Loucy (cell line): ENCODE results near the gene FARSA.

ENCODE experiments used
- H2AFZ ChIP-seq: fragments of 200-600 bp; sonication (generic); 2 replicates; pipeline ENCODE4 v1.6.0; 2016; ENCODE audit warnings: antibody characterized with exemption, mild to moderate bottlenecking, low read length, moderate library complexity
- H3F3A ChIP-seq: fragments of 200-600 bp; 2 replicates; pipeline ENCODE4 v1.6.0; 2016; ENCODE audit warnings: antibody characterized with exemption, low read depth, mild to moderate bottlenecking
- H3K27me3 ChIP-seq: fragments of 200-600 bp; sonication (generic); 2 replicates; pipeline ENCODE4 v1.6.1; 2014; ENCODE audit warnings: low read length, mild to moderate bottlenecking; ENCODE audit not compliant: insufficient read depth, poor library complexity, severe bottlenecking
- H3K36me3 ChIP-seq: fragments of 200-600 bp; sonication (generic); 2 replicates; pipeline ENCODE4 v1.6.1; 2016; ENCODE audit warnings: low read length; ENCODE audit not compliant: insufficient read depth
- H3K4me1 ChIP-seq: fragments of 200-600 bp; sonication (generic); 2 replicates; pipeline ENCODE4 v1.5.1; 2014; ENCODE audit warnings: low read length, mild to moderate bottlenecking; ENCODE audit not compliant: insufficient read depth, poor library complexity, severe bottlenecking
- H3K4me2 ChIP-seq: fragments of 200-600 bp; sonication (generic); 2 replicates; pipeline ENCODE4 v1.6.0; 2014; ENCODE audit warnings: antibody characterized with exemption, low read length, low read depth, mild to moderate bottlenecking; ENCODE audit not compliant: poor library complexity, severe bottlenecking
- H3K4me3 ChIP-seq: fragments of 200-600 bp; sonication (generic); 2 replicates; pipeline ENCODE4 v1.5.1; 2014; ENCODE audit warnings: low read length, mild to moderate bottlenecking, mixed read lengths; ENCODE audit not compliant: poor library complexity, severe bottlenecking
- H3K79me2 ChIP-seq: fragments of 200-600 bp; sonication (generic); 2 replicates; pipeline ENCODE4 v1.6.1; 2014; ENCODE audit warnings: low read length; ENCODE audit not compliant: insufficient read depth
- H3K9ac ChIP-seq: fragments of 200-600 bp; sonication (generic); 2 replicates; pipeline ENCODE4 v1.6.0; 2014; ENCODE audit warnings: mild to moderate bottlenecking, low read depth, low read length, moderate library complexity; ENCODE audit not compliant: poor library complexity, severe bottlenecking
- H3K9me2 ChIP-seq: fragments of 200-600 bp; sonication (generic); replicated peaks from 2 replicates; pipeline ENCODE4 v1.6.1; 2016; ENCODE audit warnings: low read depth, low read length, mixed read lengths
- H3K9me3 ChIP-seq: fragments of 200-600 bp; sonication (generic); 2 replicates; pipeline ENCODE4 v1.6.1; 2014; ENCODE audit warnings: mild to moderate bottlenecking, antibody characterized with exemption, low read length, low read depth; ENCODE audit not compliant: insufficient read depth
- H4K20me1 ChIP-seq: fragments of 200-600 bp; sonication (generic); 2 replicates; pipeline ENCODE4 v1.6.0; 2014; ENCODE audit warnings: antibody characterized with exemption, low read length, mild to moderate bottlenecking; ENCODE audit not compliant: insufficient read depth, poor library complexity, severe bottlenecking
- EZH2phosphoT487 ChIP-seq: fragments of 200-600 bp; IDR thresholded peaks from 2 replicates; pipeline ENCODE4 v1.6.1; 2018; ENCODE audit warnings: antibody characterized with exemption, mild to moderate bottlenecking, moderate library complexity, borderline replicate concordance
- TF ChIP-seq, protein P1 (sequence below): fragments of 200-600 bp; sonication (generic); conservative IDR thresholded peaks from 2 replicates; pipeline ENCODE4 v1.5.1; 2014; ENCODE audit warnings: mild to moderate bottlenecking, antibody characterized with exemption, low read length

Gene FARSA

DNA sequence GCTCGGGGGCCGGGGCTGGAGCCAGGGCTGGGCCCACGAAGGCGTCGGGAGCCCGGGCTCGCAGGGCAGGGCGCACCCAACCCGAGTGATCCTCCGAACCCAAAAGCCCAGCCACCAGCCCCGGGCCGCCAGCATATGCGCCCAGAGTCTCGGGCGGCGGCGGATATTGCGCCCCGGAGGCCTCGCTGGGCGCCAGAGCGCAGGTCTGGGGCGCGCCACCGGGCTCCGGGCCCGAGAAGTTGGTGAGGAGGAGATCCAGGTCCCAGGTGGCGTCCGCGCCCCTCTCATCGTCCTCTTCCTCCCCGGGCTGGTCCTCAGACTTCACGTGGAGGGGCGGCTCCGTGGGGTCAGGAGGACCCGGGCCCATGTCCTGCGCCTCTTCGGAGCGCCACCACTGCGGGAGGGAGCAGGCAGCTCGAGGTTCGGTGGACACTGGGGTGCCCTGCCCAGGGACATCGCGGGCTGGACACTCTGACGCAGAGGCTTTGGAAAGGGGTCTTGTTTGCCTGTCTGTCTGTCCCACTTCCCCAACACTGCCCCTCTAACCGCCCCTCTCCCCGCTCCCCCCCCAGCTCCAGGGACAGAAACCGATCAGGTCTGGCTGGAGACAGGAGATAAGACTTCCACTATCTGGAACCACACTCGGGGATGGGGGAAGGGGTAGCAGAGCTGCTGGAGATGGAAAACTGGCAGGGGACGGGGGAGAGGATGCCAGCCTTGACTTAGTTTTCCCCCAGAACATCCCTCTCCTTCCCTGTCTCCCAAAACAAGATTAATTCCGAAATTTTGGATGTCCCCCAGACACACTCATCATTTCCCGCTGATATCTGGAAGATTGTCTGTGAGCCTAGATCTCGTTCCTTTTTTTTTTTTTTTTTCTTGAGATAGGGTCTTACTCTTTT is 47.5 kb downstream of the FARSA start:
- no peak overlapping the region for H3K9ac ChIP-seq
- no peaks in the 10 kb centered on the region for H3K9me2 ChIP-seq
- H3K36me3 ChIP-seq, result no peaks in the 10 kb centered on the region
- no peak overlapping the region; the same call in 1 of the 2 replicates for H2AFZ ChIP-seq
- no peaks in the 10 kb centered on the region for H3K4me1 ChIP-seq
- no peaks in the 10 kb centered on the region for H4K20me1 ChIP-seq
- H3F3A ChIP-seq, result no peaks in the 10 kb centered on the region
- no peaks in the 10 kb centered on the region for H3K79me2 ChIP-seq
- no peak overlapping the region for H3K4me3 ChIP-seq
- H3K27me3 ChIP-seq, result no peaks in the 10 kb centered on the region
- H3K4me2 ChIP-seq, result no peak overlapping the region
- TF ChIP-seq, protein P1, sequence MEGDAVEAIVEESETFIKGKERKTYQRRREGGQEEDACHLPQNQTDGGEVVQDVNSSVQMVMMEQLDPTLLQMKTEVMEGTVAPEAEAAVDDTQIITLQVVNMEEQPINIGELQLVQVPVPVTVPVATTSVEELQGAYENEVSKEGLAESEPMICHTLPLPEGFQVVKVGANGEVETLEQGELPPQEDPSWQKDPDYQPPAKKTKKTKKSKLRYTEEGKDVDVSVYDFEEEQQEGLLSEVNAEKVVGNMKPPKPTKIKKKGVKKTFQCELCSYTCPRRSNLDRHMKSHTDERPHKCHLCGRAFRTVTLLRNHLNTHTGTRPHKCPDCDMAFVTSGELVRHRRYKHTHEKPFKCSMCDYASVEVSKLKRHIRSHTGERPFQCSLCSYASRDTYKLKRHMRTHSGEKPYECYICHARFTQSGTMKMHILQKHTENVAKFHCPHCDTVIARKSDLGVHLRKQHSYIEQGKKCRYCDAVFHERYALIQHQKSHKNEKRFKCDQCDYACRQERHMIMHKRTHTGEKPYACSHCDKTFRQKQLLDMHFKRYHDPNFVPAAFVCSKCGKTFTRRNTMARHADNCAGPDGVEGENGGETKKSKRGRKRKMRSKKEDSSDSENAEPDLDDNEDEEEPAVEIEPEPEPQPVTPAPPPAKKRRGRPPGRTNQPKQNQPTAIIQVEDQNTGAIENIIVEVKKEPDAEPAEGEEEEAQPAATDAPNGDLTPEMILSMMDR, result no peak
- TF ChIP-seq EZH2phosphoT487, result no peak
- peaks cover 5% of the 10 kb centered on the region; the same call in 1 of the 2 replicates for H3K9me3 ChIP-seq

DNA sequence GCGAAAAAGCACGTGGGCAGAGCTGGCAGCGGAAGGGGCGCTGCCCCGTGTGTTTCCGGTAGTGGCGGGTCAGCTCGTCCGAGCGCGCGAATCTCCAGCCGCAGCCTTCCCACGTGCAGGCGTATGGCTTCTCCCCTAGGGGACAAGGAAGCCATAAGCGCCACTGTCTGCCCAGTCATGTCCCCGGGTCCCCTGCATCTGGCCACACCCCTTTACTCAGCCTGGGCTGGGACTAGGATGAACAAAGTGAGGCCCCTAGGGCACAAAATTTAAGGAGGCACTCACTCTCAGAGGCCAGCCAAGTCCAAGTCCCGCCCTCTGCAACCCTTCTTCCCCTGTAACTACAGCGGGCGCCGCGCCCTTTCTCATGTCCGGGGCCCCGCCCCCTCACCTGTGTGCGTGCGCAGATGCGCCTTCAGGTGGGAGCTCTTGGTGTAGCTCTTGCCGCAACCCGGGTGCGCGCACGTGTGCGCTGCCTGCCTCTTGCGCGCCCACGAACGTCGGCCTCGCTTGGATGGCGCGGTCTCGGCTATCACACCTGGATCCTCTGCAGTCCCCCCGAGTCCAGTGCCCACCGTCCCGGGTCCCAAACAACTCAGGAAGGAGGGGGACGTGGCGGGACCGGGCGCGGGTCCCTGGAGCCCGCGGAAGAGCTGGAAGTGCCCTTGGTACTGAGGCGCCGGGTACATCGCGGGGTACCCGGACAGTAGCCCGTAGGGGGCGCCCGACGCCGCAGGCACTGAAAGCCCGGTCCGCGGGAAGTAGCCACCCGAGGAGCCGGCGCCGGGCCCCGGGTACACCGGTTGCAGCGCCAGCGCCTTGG is 48.4 kb downstream of the FARSA start:
- H3K4me2 ChIP-seq, result peak overlapping the region; percentile 30
- no peaks in the 10 kb centered on the region for H3K27me3 ChIP-seq
- H3K9me3 ChIP-seq, result peaks cover 5% of the 10 kb centered on the region; the same call in 1 of the 2 replicates
- H2AFZ ChIP-seq, result peak overlapping the region; percentile 60; the same call in 1 of the 2 replicates
- H3K4me3 ChIP-seq, result peak overlapping the region; percentile 51
- TF ChIP-seq EZH2phosphoT487, result no peak
- TF ChIP-seq, protein P1, result peak; percentile 42
- H3K9ac ChIP-seq, result no peak overlapping the region
- H3K79me2 ChIP-seq, result peaks cover 8% of the 10 kb centered on the region; the same call in 1 of the 2 replicates
- peaks cover 6% of the 10 kb centered on the region for H3K4me1 ChIP-seq
- H3K9me2 ChIP-seq, result no peaks in the 10 kb centered on the region
- H3K36me3 ChIP-seq, result no peaks in the 10 kb centered on the region
- H3F3A ChIP-seq, result no peaks in the 10 kb centered on the region
- H4K20me1 ChIP-seq, result no peaks in the 10 kb centered on the region

DNA sequence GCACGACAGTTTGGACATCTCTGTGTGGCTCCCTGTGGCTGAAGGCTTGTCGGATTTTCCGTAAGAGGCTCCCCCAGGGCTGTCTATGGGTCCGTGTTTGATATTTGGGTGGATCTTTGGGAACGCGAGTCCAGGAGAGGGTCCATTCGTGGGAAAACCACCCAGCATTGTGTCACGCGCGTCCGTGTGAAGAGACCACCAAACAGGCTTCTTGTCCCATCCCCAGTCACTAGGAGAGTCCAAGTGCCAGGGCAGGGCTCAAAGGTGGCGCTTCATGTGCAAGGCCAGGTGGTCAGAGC is 48.9 kb downstream of the FARSA start:
- Histone ChIP-seq H3F3A (no peaks in the 10 kb centered on the region), H3K9ac (no peak overlapping the region), H3K4me3 (no peak overlapping the region), H2AFZ (no peak overlapping the region), H3K9me2 (no peaks in the 10 kb centered on the region), H3K4me2 (no peak overlapping the region), H3K9me3 (peaks cover 5% of the 10 kb centered on the region; the same call in 1 of the 2 replicates), H3K79me2 (peaks cover 13% of the 10 kb centered on the region; the same call in 1 of the 2 replicates), H4K20me1 (no peaks in the 10 kb centered on the region), H3K27me3 (no peaks in the 10 kb centered on the region), H3K36me3 (no peaks in the 10 kb centered on the region), H3K4me1 (peaks cover 12% of the 10 kb centered on the region)
- TF ChIP-seq EZH2phosphoT487, result no peak
